Measurements from ENCODE around the gene MTA1. TPM values are rescaled to one million over a fixed set of nuclear protein-coding genes. Genes with fewer than 3 reads are reported as not detected.

The MTA1 gene
- total RNA-seq, 1 donor from 2014 or later = 227 TPM

GRCh38 chr14:105411985-105412770, 7.4 kb upstream of the MTA1 start:
- no peak for DNase-seq (ENCODE audit: low spot score, unreplicated experiment)
- Mint-ChIP-seq H3K9me3 (ENCODE audit: low read depth) (no peaks in the 10 kb centered on the region), H3K36me3 (ENCODE audit: insufficient read depth) (peaks cover 3% of the 10 kb centered on the region), H3K27ac (no peak overlapping the region), H3K4me3 (ENCODE audit: low read depth) (no peak overlapping the region), H3K4me1 (ENCODE audit: low read depth) (peaks cover 4% of the 10 kb centered on the region), H3K27me3 (peaks cover 42% of the 10 kb centered on the region)
- no peak for TF ChIP-seq CTCF (IDR thresholded peaks at IDR 0.05; ENCODE audit: unreplicated experiment)

- peaks cover 3% of the 10 kb centered on the region for H3K36me3 Mint-ChIP-seq (ENCODE audit: insufficient read depth)
- H3K4me1 Mint-ChIP-seq (ENCODE audit: low read depth) = peaks cover 4% of the 10 kb centered on the region
- peak overlapping the region; percentile 33 for H3K4me3 Mint-ChIP-seq (ENCODE audit: low read depth)
- H3K9me3 Mint-ChIP-seq (ENCODE audit: low read depth) = no peaks in the 10 kb centered on the region
- peaks cover 42% of the 10 kb centered on the region for H3K27me3 Mint-ChIP-seq
- no peak overlapping the region for H3K27ac Mint-ChIP-seq
- no peak for DNase-seq (ENCODE audit: low spot score, unreplicated experiment)
- TF ChIP-seq CTCF (IDR thresholded peaks at IDR 0.05; ENCODE audit: unreplicated experiment) = no peak
These were observed 6.7 kb upstream of the MTA1 start for GRCh38 chr14:105412771-105413543.

GRCh38 chr14:105413544-105413886, 6.1 kb upstream of the MTA1 start:
- H3K9me3 Mint-ChIP-seq (ENCODE audit: low read depth) = no peaks in the 10 kb centered on the region
- H3K4me3 Mint-ChIP-seq (ENCODE audit: low read depth) = no peak overlapping the region
- H3K4me1 Mint-ChIP-seq (ENCODE audit: low read depth) = peaks cover 8% of the 10 kb centered on the region
- no peak for DNase-seq (ENCODE audit: low spot score, unreplicated experiment)
- no peak for TF ChIP-seq CTCF (IDR thresholded peaks at IDR 0.05; ENCODE audit: unreplicated experiment)
- peaks cover 3% of the 10 kb centered on the region for H3K36me3 Mint-ChIP-seq (ENCODE audit: insufficient read depth)
- peaks cover 41% of the 10 kb centered on the region for H3K27me3 Mint-ChIP-seq
- H3K27ac Mint-ChIP-seq = no peak overlapping the region

GRCh38 chr14:105414456-105415371, 4.9 kb upstream of the MTA1 start:
- Mint-ChIP-seq H3K9me3 (ENCODE audit: low read depth) (no peaks in the 10 kb centered on the region), H3K36me3 (ENCODE audit: insufficient read depth) (peaks cover 3% of the 10 kb centered on the region), H3K27ac (no peak overlapping the region), H3K4me1 (ENCODE audit: low read depth) (peaks cover 13% of the 10 kb centered on the region), H3K4me3 (ENCODE audit: low read depth) (peak overlapping the region; percentile 69), H3K27me3 (peaks cover 30% of the 10 kb centered on the region)
- peak; percentile 73 for TF ChIP-seq CTCF (IDR thresholded peaks at IDR 0.05; ENCODE audit: unreplicated experiment)
- peak; percentile 59 for DNase-seq (ENCODE audit: low spot score, unreplicated experiment)

Data from progenitor cell of endocrine pancreas (in vitro differentiated cells).